Stimulated activated CD4-positive, alpha-beta T cell treated with anti-CD3 and anti-CD28 coated beads, TNF-alpha, amount 100 ng/mL, for 4 hours (primary cell): ENCODE data around the gene FAM219A.

Experiments used
- DNase-seq, 3 experiments: peaks; one replicate each; pipeline ENCODE4 v3.0.0-alpha.2; 2020; ENCODE audit warnings: low read depth in 3 of 3

FAM219A gene

GRCh38 chr9:34349324-34349723, 109.0 kb downstream of the FAM219A start:
- no peak for DNase-seq
